ENCODE measurements around the gene FN3KRP. TPM values are rescaled to one million over a fixed set of nuclear protein-coding genes. Genes with fewer than 3 reads are reported as not detected.

Gene FN3KRP
- total RNA-seq, 4 donors from 2014 or later, result 11.5 to 27.5 (median 17.3) TPM

DNA sequence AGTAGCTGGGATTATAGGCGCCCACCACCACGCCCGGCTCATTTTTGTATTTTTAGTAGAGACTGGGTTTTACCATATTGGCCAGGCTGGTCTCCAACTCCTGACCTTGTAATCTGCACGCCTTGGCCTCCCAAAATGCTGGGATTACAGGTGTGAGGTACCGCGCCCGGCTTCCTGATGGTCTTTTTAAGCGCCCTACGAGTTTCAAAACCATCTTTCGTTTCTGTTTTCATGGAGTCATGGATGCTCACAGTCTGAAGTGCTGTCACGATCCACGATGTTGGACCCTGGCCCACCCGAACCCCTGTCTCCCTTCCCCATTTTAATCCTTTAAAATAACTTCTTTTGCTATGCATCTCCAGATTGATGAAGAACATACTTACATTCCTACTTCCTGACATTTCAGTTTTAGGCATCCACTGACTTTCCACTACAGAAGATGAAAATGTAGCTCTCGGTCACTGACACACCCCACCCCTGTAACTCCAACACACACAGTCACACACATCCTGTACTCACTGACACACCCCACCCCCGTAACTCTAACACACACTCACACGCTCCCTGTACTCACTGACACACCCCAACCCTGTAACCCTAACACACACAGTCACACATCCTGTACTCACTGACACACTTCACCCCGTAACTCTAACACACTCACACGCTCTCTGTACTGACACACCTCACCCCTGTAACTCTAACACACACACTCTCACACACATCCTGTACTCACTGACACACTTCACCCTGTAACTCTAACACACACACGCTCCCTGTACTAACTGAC, 45.6 kb upstream of the FN3KRP start:
- intact Hi-C loops (cut with DNase I), result no loop called here
- no peaks in the 10 kb centered on the region for H3K27me3 ChIP-seq
- peaks cover 7 to 17% (median 11%) of the 10 kb centered on the region in 4 donors for H3K4me1 ChIP-seq
- no peak for DNase-seq (ENCODE audit: extremely low spot score)
- H3K4me3 ChIP-seq, result no peak overlapping the region
- TF ChIP-seq EP300 (IDR thresholded peaks at IDR 0.05) (no peak), POLR2AphosphoS5 (IDR thresholded peaks at IDR 0.05) (no peak), POLR2A (IDR thresholded peaks at IDR 0.05; ENCODE audit: low read depth) (no peak)
- TF ChIP-seq, protein P1, sequence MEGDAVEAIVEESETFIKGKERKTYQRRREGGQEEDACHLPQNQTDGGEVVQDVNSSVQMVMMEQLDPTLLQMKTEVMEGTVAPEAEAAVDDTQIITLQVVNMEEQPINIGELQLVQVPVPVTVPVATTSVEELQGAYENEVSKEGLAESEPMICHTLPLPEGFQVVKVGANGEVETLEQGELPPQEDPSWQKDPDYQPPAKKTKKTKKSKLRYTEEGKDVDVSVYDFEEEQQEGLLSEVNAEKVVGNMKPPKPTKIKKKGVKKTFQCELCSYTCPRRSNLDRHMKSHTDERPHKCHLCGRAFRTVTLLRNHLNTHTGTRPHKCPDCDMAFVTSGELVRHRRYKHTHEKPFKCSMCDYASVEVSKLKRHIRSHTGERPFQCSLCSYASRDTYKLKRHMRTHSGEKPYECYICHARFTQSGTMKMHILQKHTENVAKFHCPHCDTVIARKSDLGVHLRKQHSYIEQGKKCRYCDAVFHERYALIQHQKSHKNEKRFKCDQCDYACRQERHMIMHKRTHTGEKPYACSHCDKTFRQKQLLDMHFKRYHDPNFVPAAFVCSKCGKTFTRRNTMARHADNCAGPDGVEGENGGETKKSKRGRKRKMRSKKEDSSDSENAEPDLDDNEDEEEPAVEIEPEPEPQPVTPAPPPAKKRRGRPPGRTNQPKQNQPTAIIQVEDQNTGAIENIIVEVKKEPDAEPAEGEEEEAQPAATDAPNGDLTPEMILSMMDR (IDR thresholded peaks at IDR 0.05), result no peak
- no peaks in the 10 kb centered on the region for H3K9me3 ChIP-seq
- H3K36me3 ChIP-seq, result peaks cover 0 to 10% (median 5%) of the 10 kb centered on the region in 4 donors
- 89% methylated on average over 19 of the region's 19 CpGs for WGBS
- peak overlapping the region in 2 of 4 donors; percentile 52 to 63 for H3K27ac ChIP-seq (replicated peaks in 1 of 4)

DNA sequence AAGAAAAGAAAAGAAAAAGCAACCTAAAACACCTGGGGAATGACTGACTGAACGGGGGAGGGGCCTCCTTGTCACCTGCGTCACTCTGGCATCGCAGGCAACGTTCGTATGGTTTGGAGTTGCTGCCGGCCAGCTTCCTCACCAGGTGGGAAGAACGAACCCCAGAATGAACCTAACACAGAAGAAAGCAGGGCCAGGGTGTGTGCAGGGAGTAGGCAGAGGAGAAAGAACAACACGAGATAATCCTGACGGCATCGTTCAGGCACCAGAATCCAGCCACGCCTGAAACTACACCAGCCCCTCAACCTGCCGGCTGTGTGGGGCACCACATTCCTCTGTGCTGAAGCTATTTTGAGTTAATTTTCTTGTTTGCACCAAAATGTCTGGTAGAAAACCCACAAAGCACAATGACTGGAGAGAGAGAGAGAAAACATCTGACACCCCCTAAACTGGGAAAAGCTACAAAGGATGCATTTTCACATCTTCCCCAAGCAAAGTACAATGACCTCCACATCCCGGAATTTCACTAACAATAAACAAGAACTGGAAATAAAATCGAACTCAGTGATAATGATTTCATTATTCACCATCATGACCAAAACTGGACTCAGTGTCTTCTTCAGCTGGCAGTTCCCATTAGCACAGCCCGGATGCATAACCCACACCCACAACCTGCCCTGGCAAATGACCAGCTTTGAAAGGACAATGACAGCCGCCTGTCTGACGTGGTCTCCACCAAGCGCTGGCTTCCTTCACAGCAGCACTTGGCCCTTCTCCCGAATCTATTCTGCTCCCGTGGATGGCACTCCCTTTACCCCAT, 41.6 kb upstream of the FN3KRP start:
- no peak for DNase-seq (ENCODE audit: extremely low spot score)
- H3K27ac ChIP-seq (replicated peaks in 1 of 4), result no peak overlapping the region

DNA sequence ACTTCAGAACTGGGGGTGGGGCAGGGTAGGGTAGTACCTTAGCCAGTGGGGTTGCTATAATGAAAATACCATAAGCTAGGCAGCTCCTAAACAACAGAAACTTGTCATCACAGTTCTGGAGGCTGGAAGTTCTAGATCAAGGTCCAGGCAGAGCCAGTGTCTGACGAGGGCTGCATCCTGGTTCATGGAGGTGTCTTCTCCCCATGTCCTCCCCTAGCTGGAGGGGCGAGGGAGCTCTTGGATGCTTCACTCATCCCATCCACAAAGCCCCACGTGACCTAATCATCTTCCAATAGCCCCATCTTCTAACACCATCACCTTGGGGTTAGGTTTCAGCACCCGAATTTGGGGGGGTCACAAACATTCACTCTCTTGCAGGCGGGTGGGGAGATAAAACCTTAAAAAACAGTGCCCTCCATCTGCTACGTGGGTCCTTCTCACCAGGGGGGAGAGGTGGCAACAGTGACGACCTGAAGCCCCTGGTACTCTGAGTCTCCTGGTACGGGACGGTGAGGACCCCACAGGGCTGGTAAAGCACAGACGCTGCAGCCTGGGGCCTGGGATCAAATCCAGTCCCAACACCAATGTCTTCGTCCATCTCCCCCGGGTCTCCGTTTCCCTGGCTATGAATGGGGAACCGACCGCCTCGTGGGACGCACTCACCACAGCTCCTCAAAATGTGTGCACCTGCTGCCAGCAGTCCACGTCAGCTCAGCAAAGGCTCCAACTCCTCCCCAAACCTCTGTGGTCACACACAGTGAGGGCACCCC, 40.8 kb upstream of the FN3KRP start:
- DNase-seq (ENCODE audit: extremely low spot score), result no peak
- WGBS, result 90% methylated on average over 15 of the region's 18 CpGs
- H3K4me1 ChIP-seq, result no peaks in the 10 kb centered on the region
- no peaks in the 10 kb centered on the region for H3K27me3 ChIP-seq
- TF ChIP-seq POLR2A (IDR thresholded peaks at IDR 0.05; ENCODE audit: low read depth) (no peak), EP300 (IDR thresholded peaks at IDR 0.05) (no peak), POLR2AphosphoS5 (IDR thresholded peaks at IDR 0.05) (no peak)
- TF ChIP-seq, protein P1 (IDR thresholded peaks at IDR 0.05), result no peak
- intact Hi-C loops (cut with DNase I), result no loop called here
- no peak overlapping the region for H3K4me3 ChIP-seq
- H3K27ac ChIP-seq (replicated peaks in 1 of 4), result no peak overlapping the region
- no peaks in the 10 kb centered on the region for H3K9me3 ChIP-seq
- no peaks in the 10 kb centered on the region for H3K36me3 ChIP-seq

More for the DNA sequence above, 41.6 kb upstream of the FN3KRP start:
- TF ChIP-seq POLR2AphosphoS5 (IDR thresholded peaks at IDR 0.05) (no peak), EP300 (IDR thresholded peaks at IDR 0.05) (no peak), POLR2A (IDR thresholded peaks at IDR 0.05; ENCODE audit: low read depth) (no peak)
- TF ChIP-seq, protein P1 (IDR thresholded peaks at IDR 0.05), result no peak
- Histone ChIP-seq H3K9me3 (no peaks in the 10 kb centered on the region), H3K4me1 (no peaks in the 10 kb centered on the region), H3K27me3 (no peaks in the 10 kb centered on the region), H3K36me3 (no peaks in the 10 kb centered on the region), H3K4me3 (no peak overlapping the region)
- 70% methylated on average over 20 of the region's 20 CpGs for WGBS
- intact Hi-C loops (cut with DNase I), result no loop called here

- WGBS, result 86% methylated on average over 23 of the region's 23 CpGs
- Histone ChIP-seq H3K27ac (replicated peaks in 1 of 4) (no peak overlapping the region), H3K4me3 (no peak overlapping the region), H3K9me3 (peaks cover 0 to 8% (median 0%) of the 10 kb centered on the region in 4 donors), H3K27me3 (no peaks in the 10 kb centered on the region), H3K4me1 (no peaks in the 10 kb centered on the region), H3K36me3 (no peaks in the 10 kb centered on the region)
- intact Hi-C loops (cut with DNase I), result no loop called here
- no peak for DNase-seq (ENCODE audit: extremely low spot score)
- TF ChIP-seq POLR2AphosphoS5 (IDR thresholded peaks at IDR 0.05), result no peak
- TF ChIP-seq EP300 (IDR thresholded peaks at IDR 0.05), result no peak
- TF ChIP-seq POLR2A (IDR thresholded peaks at IDR 0.05; ENCODE audit: low read depth), result no peak
- TF ChIP-seq, protein P1 (IDR thresholded peaks at IDR 0.05), result no peak
These were observed 39.1 kb upstream of the FN3KRP start for GRCh38 chr17:82677353-82677925.

Measured in esophagus muscularis mucosa (tissue), 4 donors.